DOHH2 (cell line): ENCODE measurements around the gene POP4.

Source experiments
- H3F3A ChIP-seq: fragments of 200-600 bp; sonication (generic), shearing (Covaris generic); 2 replicates; pipeline ENCODE4 v1.6.0; 2016; ENCODE audit warnings: antibody characterized with exemption, mild to moderate bottlenecking; ENCODE audit not compliant: control insufficient read depth, insufficient read depth
- H3K27ac ChIP-seq: fragments of 200-600 bp; sonication (generic); 2 replicates; pipeline ENCODE4 v1.5.1; 2014; ENCODE audit warnings: low read depth, mild to moderate bottlenecking, low read length, moderate library complexity
- H3K27me3 ChIP-seq: fragments of 200-600 bp; sonication (generic); 2 replicates; pipeline ENCODE4 v1.6.1; 2014; ENCODE audit warnings: mild to moderate bottlenecking, low read length, mixed read lengths; ENCODE audit not compliant: control insufficient read depth
- H3K36me3 ChIP-seq: fragments of 200-600 bp; sonication (generic); 2 replicates; pipeline ENCODE4 v1.6.1; 2014; ENCODE audit warnings: mild to moderate bottlenecking, low read length, moderate library complexity, mixed read lengths; ENCODE audit not compliant: control insufficient read depth
- H3K4me1 ChIP-seq: fragments of 200-600 bp; sonication (generic); 2 replicates; pipeline ENCODE4 v1.6.1; 2014; ENCODE audit warnings: mild to moderate bottlenecking, low read length, mixed read lengths; ENCODE audit not compliant: control insufficient read depth
- H3K4me2 ChIP-seq: fragments of 200-600 bp; sonication (generic); 2 replicates; pipeline ENCODE4 v1.6.0; 2014; ENCODE audit warnings: mild to moderate bottlenecking, low read length, moderate library complexity
- H3K4me3 ChIP-seq: fragments of 200-600 bp; sonication (generic); 2 replicates; pipeline ENCODE4 v1.5.1; 2014; ENCODE audit warnings: mild to moderate bottlenecking, low read length, mixed read lengths
- H3K79me2 ChIP-seq: fragments of 200-600 bp; sonication (generic); 2 replicates; pipeline ENCODE4 v1.6.1; 2014; ENCODE audit warnings: mild to moderate bottlenecking, low read length, mixed read lengths; ENCODE audit not compliant: control insufficient read depth
- H3K9me2 ChIP-seq: fragments of 200-600 bp; sonication (generic); replicated peaks from 2 replicates; pipeline ENCODE4 v1.6.1; 2014; ENCODE audit warnings: mild to moderate bottlenecking, low read length, mixed read lengths; ENCODE audit not compliant: control insufficient read depth
- H3K9me3 ChIP-seq: fragments of 200-600 bp; sonication (generic); 2 replicates; pipeline ENCODE4 v1.6.1; 2014; ENCODE audit warnings: antibody characterized with exemption, low read length, mixed read lengths; ENCODE audit not compliant: control insufficient read depth, insufficient read depth
- H4K20me1 ChIP-seq: fragments of 200-600 bp; sonication (generic); 2 replicates; pipeline ENCODE4 v1.6.0; 2014; ENCODE audit warnings: low read depth, mild to moderate bottlenecking, antibody characterized with exemption, low read length, moderate library complexity; ENCODE audit not compliant: control insufficient read depth, insufficient read depth
- EZH2phosphoT487 ChIP-seq: fragments of 200-600 bp; sonication (generic); IDR thresholded peaks from 2 replicates; pipeline ENCODE4 v1.6.1; 2017; ENCODE audit warnings: borderline replicate concordance, mild to moderate bottlenecking, antibody characterized with exemption, low read length, moderate library complexity, mixed read lengths
- TF ChIP-seq, protein P1 (sequence below): fragments of 200-600 bp; sonication (generic); IDR thresholded peaks from one replicate; pipeline ENCODE4 v1.5.1; 2014; ENCODE audit warnings: antibody characterized with exemption, mild to moderate bottlenecking, low read depth, low read length; ENCODE audit not compliant: poor library complexity, severe bottlenecking

POP4 gene

DNA sequence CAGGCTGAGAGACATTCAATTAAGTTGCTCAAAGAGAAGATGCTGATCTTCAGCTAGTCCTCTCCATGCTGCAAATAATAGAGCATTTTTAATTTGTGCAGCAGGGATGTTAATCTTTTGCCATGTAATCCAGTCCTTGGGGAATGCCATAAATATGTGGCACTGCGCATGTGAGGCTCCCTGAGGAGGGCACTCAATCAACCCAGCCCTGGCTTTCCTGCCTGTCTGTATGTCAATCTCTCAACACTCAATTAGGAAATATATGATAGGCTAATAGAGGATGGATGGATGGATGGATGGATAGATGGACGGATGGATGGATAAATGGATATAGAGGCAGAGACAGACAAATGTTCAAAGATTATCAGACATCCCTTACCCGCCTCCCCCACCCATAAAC, 31.6 kb upstream of the POP4 start:
- no peaks in the 10 kb centered on the region for H3K36me3 ChIP-seq
- H3K79me2 ChIP-seq = no peaks in the 10 kb centered on the region
- H3K9me3 ChIP-seq = no peaks in the 10 kb centered on the region
- TF ChIP-seq, protein P1, sequence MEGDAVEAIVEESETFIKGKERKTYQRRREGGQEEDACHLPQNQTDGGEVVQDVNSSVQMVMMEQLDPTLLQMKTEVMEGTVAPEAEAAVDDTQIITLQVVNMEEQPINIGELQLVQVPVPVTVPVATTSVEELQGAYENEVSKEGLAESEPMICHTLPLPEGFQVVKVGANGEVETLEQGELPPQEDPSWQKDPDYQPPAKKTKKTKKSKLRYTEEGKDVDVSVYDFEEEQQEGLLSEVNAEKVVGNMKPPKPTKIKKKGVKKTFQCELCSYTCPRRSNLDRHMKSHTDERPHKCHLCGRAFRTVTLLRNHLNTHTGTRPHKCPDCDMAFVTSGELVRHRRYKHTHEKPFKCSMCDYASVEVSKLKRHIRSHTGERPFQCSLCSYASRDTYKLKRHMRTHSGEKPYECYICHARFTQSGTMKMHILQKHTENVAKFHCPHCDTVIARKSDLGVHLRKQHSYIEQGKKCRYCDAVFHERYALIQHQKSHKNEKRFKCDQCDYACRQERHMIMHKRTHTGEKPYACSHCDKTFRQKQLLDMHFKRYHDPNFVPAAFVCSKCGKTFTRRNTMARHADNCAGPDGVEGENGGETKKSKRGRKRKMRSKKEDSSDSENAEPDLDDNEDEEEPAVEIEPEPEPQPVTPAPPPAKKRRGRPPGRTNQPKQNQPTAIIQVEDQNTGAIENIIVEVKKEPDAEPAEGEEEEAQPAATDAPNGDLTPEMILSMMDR = no peak
- TF ChIP-seq EZH2phosphoT487 = no peak
- peaks cover 6% of the 10 kb centered on the region; the same call in 1 of the 2 replicates for H3K27me3 ChIP-seq
- no peaks in the 10 kb centered on the region for H3F3A ChIP-seq
- H4K20me1 ChIP-seq = no peaks in the 10 kb centered on the region
- H3K9me2 ChIP-seq = no peaks in the 10 kb centered on the region
- no peak overlapping the region for H3K4me2 ChIP-seq
- no peak overlapping the region for H3K4me3 ChIP-seq
- no peak overlapping the region for H3K27ac ChIP-seq
- no peaks in the 10 kb centered on the region for H3K4me1 ChIP-seq

DNA sequence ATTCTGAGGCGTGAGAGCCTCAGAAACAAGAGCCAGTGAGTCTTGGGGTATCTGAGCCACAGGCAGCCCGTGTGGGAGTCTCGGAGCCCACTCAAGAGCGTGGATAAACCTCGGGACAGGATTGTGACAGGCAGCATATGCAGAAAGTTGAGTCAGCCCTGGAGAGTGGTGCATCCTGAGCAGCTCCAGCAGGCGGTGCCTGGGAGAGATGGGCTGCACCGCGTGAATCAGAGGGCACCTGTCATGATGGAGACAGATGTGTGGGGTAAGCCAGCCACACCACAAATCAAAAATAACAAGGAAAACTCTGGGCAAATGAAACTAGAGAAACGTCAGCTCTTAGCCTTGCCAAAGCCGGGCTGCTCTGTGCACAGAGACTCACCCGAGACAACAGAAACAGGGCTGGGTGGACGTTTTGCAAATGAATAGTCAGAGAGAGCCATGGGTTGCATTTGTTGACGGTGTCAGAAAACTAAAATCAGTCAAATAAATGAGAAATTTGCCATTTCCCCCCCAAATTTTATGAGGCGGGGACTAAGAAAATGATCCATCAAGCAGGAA, 30.0 kb upstream of the POP4 start:
- Histone ChIP-seq H3K79me2 (no peaks in the 10 kb centered on the region), H3K4me2 (no peak overlapping the region), H3K27me3 (peaks cover 6% of the 10 kb centered on the region; the same call in 1 of the 2 replicates), H3K4me1 (no peaks in the 10 kb centered on the region), H3K27ac (no peak overlapping the region), H3K9me2 (no peaks in the 10 kb centered on the region), H3K36me3 (no peaks in the 10 kb centered on the region), H3F3A (no peaks in the 10 kb centered on the region), H4K20me1 (no peaks in the 10 kb centered on the region), H3K9me3 (no peaks in the 10 kb centered on the region), H3K4me3 (no peak overlapping the region)
- TF ChIP-seq, protein P1 = no peak
- no peak for TF ChIP-seq EZH2phosphoT487

DNA sequence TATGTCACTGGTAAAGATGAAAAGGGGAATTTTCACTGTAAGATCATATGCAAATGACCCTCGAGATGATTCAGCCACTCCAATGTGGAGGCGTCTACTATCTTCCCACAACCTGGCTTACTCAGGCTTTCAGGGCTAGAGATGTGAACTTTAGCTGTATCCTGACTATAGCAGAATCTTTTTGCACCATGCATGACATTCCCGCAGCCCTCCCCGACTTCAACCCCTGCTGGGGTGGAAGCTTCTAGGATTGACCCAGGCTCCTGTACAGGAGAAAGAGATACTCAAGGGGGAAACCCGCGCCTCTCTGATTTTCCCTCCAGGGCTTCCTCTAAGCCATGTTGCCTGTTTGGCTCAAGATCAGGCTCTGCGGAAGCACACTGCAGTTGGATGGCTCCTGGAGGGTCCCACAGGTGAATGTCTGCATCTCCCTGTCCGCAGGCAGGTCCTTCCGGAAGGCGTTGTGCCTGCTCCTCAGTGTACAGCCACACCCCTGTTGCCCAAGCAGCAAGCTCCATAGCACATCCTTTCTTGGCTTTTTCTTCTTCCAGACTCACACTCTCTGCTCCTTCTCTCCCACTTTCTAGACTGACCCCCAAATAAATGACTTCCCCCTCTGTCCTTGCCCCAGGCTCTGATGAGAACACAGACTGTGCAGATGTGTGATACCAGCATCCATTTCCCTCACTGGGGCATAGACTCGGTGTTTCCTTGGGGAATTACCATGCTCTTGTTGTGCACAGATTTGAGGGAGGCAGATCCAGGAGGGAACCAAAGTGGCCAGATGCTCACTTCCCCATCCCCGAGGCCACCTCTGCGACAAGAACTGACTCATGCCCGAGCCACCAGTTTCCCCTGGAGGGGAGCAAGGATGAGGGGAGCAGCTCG, 29.1 kb upstream of the POP4 start:
- no peaks in the 10 kb centered on the region for H3K4me1 ChIP-seq
- TF ChIP-seq, protein P1 = no peak
- no peak for TF ChIP-seq EZH2phosphoT487
- H3K9me3 ChIP-seq = no peaks in the 10 kb centered on the region
- H3K79me2 ChIP-seq = no peaks in the 10 kb centered on the region
- H3K4me2 ChIP-seq = no peak overlapping the region
- H3F3A ChIP-seq = no peaks in the 10 kb centered on the region
- no peaks in the 10 kb centered on the region for H3K36me3 ChIP-seq
- H3K27me3 ChIP-seq = peaks cover 6% of the 10 kb centered on the region; the same call in 1 of the 2 replicates
- H4K20me1 ChIP-seq = no peaks in the 10 kb centered on the region
- H3K27ac ChIP-seq = no peak overlapping the region
- H3K4me3 ChIP-seq = no peak overlapping the region
- H3K9me2 ChIP-seq = no peaks in the 10 kb centered on the region
